WTC11 (cell line): ENCODE measurements around the gene CDH18. TPM values are rescaled to one million over a fixed set of nuclear protein-coding genes. Genes with fewer than 3 reads are reported as not detected.

Source experiments
- ATAC-seq: fragments of 200-7000 bp; cut with Tn5 transposase; 2 replicates; pipeline ENCODE4 v1.10.0; 2021; ENCODE audit warnings: mild to moderate bottlenecking, moderate library complexity
- CTCF ChIA-PET: fragments of 300-600 bp; sonication (Branson Sonifier 250); formaldehyde crosslinking; loops from one replicate; lab custom pipeline; 2021; ENCODE audit warnings: antibody characterized with exemption; lab: Charles Lee
- POLR2A ChIA-PET: fragments of 350-600 bp; sonication (Branson Sonifier 250); formaldehyde crosslinking; loops from one replicate; lab custom pipeline; 2021; ENCODE audit warnings: antibody characterized with exemption; lab: Charles Lee
- DNase-seq: peaks from one replicate; pipeline ENCODE4 v3.0.0; 2021; ENCODE audit warnings: low spot score
- H3K27ac Mint-ChIP-seq: 2 replicates; pipeline ENCODE4 v1.8.0; 2021; ENCODE audit warnings: mixed read lengths
- H3K27me3 Mint-ChIP-seq: 2 replicates; pipeline ENCODE4 v1.8.0; 2021; ENCODE audit warnings: low read depth, mild to moderate bottlenecking, moderate library complexity, mixed read lengths
- H3K36me3 Mint-ChIP-seq: 2 replicates; pipeline ENCODE4 v1.8.0; 2021; ENCODE audit warnings: mixed read lengths
- H3K4me1 Mint-ChIP-seq: 2 replicates; pipeline ENCODE4 v1.8.0; 2022; ENCODE audit warnings: mixed read lengths
- H3K4me3 Mint-ChIP-seq: 2 replicates; pipeline ENCODE4 v1.8.0; 2021; ENCODE audit warnings: mild to moderate bottlenecking, moderate library complexity, mixed read lengths
- H3K9me3 Mint-ChIP-seq: 2 replicates; pipeline ENCODE4 v1.8.0; 2021; ENCODE audit warnings: mixed read lengths
- KAT7 ChIP-seq: sonication (generic); formaldehyde crosslinking; IDR thresholded peaks from 2 replicates; pipeline ENCODE4 v1.8.1; 2023; ENCODE audit warnings: missing genetic modification reagents, mild to moderate bottlenecking, borderline replicate concordance
- MYBL2 ChIP-seq: sonication (generic); formaldehyde crosslinking; IDR thresholded peaks from 2 replicates; pipeline ENCODE4 v1.8.1; 2023; ENCODE audit warnings: mild to moderate bottlenecking, moderate library complexity, missing genetic modification reagents
- NFATC4 ChIP-seq: fragments of 250-450 bp; sonication (Bioruptor Pico); IDR thresholded peaks from 2 replicates; pipeline ENCODE4 v1.9.0; 2021; ENCODE audit warnings: mild to moderate bottlenecking
- OVOL2 ChIP-seq: fragments of 250-450 bp; sonication (Bioruptor Pico); IDR thresholded peaks from 2 replicates; pipeline ENCODE4 v1.9.0; 2021; ENCODE audit warnings: mild to moderate bottlenecking, borderline replicate concordance
- RELA ChIP-seq: sonication (generic); formaldehyde crosslinking; IDR thresholded peaks from 2 replicates; pipeline ENCODE4 v1.8.1; 2022; ENCODE audit warnings: missing genetic modification reagents, mild to moderate bottlenecking, borderline replicate concordance
- RORB ChIP-seq: fragments of 250-450 bp; sonication (Bioruptor Pico); IDR thresholded peaks from 2 replicates; pipeline ENCODE4 v1.9.0; 2021; ENCODE audit warnings: mild to moderate bottlenecking
- TEAD1 ChIP-seq: sonication (generic); formaldehyde crosslinking; IDR thresholded peaks from 2 replicates; pipeline ENCODE4 v1.8.0; 2022; ENCODE audit warnings: mild to moderate bottlenecking, missing genetic modification reagents
- ZNF416 ChIP-seq: fragments of 250-450 bp; sonication (Bioruptor Pico); IDR thresholded peaks from 2 replicates; pipeline ENCODE4 v1.9.0; 2021; ENCODE audit warnings: mild to moderate bottlenecking, inconsistent platforms
- total RNA-seq: library from RNA; stranded (reverse); gene quantifications from 3 replicates; pipeline ENCODE4 v1.2.3, GENCODE V29; 2021
- TF ChIP-seq, protein P1 (sequence below): sonication (generic); formaldehyde crosslinking; conservative IDR thresholded peaks from 2 replicates; pipeline ENCODE4 v1.8.1; 2023; ENCODE audit warnings: mild to moderate bottlenecking, low read depth, missing genetic modification reagents, moderate library complexity
- TF ChIP-seq, protein P2 (sequence below): fragments of 250-450 bp; sonication (Bioruptor Pico); IDR thresholded peaks from 2 replicates; pipeline ENCODE4 v1.9.0; 2021; ENCODE audit warnings: mild to moderate bottlenecking, borderline replicate concordance
- TF ChIP-seq, protein P3 (sequence below): sonication (generic); formaldehyde crosslinking; IDR thresholded peaks from 2 replicates; pipeline ENCODE4 v1.8.1; 2022; ENCODE audit warnings: mild to moderate bottlenecking, missing genetic modification reagents, moderate library complexity, borderline replicate concordance
- TF ChIP-seq, protein P4 (sequence below): sonication (generic); formaldehyde crosslinking; IDR thresholded peaks from 2 replicates; pipeline ENCODE4 v1.8.1; 2023; ENCODE audit warnings: mild to moderate bottlenecking, missing genetic modification reagents, borderline replicate concordance
- TF ChIP-seq, protein P5 (sequence below): fragments of 250-450 bp; sonication (Bioruptor Pico); conservative IDR thresholded peaks from 2 replicates; pipeline ENCODE4 v1.9.0; 2021; ENCODE audit warnings: mild to moderate bottlenecking
- TF ChIP-seq, protein P6 (sequence below): sonication (generic); formaldehyde crosslinking; IDR thresholded peaks from 2 replicates; pipeline ENCODE4 v1.8.1; 2022; ENCODE audit warnings: low read depth, missing genetic modification reagents, borderline replicate concordance

The CDH18 gene
- total RNA-seq, 1 experiment from 2014 or later = 0.24 TPM

DNA sequence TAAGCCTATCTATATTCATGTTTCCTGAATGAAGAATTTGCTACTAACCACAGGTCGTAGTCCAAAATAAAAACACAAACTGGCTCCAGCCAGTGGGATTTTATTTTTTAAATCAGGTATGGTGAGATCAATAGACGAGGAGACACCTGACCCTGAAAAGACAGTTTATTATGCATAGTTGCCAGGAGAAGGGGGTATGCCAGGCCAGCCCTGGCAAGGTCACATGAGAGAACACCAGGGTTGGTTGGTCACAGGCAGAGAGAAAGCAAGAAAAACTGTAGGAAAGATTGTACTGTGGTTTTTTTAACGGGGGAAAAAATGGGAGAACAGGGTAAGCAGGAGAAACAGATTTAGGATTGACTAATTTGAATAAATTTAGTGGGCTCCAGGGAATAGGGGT is 125.3 kb downstream of the CDH18 start:
- ATAC-seq (no peak), DNase-seq (no peak)
- H3K4me3 Mint-ChIP-seq = no peak overlapping the region
- CTCF ChIA-PET = no interaction called here
- POLR2A ChIA-PET = no interaction called here
- TF ChIP-seq, protein P1, sequence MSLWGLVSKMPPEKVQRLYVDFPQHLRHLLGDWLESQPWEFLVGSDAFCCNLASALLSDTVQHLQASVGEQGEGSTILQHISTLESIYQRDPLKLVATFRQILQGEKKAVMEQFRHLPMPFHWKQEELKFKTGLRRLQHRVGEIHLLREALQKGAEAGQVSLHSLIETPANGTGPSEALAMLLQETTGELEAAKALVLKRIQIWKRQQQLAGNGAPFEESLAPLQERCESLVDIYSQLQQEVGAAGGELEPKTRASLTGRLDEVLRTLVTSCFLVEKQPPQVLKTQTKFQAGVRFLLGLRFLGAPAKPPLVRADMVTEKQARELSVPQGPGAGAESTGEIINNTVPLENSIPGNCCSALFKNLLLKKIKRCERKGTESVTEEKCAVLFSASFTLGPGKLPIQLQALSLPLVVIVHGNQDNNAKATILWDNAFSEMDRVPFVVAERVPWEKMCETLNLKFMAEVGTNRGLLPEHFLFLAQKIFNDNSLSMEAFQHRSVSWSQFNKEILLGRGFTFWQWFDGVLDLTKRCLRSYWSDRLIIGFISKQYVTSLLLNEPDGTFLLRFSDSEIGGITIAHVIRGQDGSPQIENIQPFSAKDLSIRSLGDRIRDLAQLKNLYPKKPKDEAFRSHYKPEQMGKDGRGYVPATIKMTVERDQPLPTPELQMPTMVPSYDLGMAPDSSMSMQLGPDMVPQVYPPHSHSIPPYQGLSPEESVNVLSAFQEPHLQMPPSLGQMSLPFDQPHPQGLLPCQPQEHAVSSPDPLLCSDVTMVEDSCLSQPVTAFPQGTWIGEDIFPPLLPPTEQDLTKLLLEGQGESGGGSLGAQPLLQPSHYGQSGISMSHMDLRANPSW (CRISPR knock-in tag) = no peak
- TF ChIP-seq NFATC4 (CRISPR knock-in tag) = no peak
- TF ChIP-seq, protein P2, sequence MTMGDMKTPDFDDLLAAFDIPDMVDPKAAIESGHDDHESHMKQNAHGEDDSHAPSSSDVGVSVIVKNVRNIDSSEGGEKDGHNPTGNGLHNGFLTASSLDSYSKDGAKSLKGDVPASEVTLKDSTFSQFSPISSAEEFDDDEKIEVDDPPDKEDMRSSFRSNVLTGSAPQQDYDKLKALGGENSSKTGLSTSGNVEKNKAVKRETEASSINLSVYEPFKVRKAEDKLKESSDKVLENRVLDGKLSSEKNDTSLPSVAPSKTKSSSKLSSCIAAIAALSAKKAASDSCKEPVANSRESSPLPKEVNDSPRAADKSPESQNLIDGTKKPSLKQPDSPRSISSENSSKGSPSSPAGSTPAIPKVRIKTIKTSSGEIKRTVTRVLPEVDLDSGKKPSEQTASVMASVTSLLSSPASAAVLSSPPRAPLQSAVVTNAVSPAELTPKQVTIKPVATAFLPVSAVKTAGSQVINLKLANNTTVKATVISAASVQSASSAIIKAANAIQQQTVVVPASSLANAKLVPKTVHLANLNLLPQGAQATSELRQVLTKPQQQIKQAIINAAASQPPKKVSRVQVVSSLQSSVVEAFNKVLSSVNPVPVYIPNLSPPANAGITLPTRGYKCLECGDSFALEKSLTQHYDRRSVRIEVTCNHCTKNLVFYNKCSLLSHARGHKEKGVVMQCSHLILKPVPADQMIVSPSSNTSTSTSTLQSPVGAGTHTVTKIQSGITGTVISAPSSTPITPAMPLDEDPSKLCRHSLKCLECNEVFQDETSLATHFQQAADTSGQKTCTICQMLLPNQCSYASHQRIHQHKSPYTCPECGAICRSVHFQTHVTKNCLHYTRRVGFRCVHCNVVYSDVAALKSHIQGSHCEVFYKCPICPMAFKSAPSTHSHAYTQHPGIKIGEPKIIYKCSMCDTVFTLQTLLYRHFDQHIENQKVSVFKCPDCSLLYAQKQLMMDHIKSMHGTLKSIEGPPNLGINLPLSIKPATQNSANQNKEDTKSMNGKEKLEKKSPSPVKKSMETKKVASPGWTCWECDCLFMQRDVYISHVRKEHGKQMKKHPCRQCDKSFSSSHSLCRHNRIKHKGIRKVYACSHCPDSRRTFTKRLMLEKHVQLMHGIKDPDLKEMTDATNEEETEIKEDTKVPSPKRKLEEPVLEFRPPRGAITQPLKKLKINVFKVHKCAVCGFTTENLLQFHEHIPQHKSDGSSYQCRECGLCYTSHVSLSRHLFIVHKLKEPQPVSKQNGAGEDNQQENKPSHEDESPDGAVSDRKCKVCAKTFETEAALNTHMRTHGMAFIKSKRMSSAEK (CRISPR knock-in tag) = no peak
- no peak for TF ChIP-seq KAT7 (CRISPR knock-in tag)
- TF ChIP-seq ZNF416 (CRISPR knock-in tag) = no peak
- TF ChIP-seq, all 79 proteins: peak for 0
- no peaks in the 10 kb centered on the region for H3K27me3 Mint-ChIP-seq
- no peaks in the 10 kb centered on the region; the same call in 1 of the 2 replicates for H3K36me3 Mint-ChIP-seq
- H3K9me3 Mint-ChIP-seq = no peaks in the 10 kb centered on the region; the same call in 1 of the 2 replicates
- peaks cover 40% of the 10 kb centered on the region for H3K4me1 Mint-ChIP-seq
- no peak overlapping the region for H3K27ac Mint-ChIP-seq

DNA sequence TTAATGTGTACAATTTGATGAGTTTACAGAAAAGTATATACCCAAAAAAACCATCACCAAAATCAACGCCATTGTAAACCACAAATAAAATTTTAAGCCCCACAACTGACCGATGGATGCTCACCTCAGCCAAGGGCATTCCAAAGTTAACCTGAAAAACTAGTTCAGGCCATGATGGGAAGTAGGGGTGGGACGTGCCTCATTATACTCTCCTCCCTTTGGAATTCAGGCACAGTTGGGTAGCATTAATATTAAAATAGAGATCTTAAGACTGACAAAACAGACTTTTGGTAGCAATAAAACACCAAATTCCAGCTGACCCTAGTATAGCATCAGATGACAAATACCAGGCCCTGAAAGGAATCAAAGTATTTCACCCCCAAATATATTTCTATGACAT is 129.0 kb downstream of the CDH18 start:
- ChIA-PET POLR2A (no interaction called here), CTCF (no interaction called here)
- H3K27me3 Mint-ChIP-seq = no peaks in the 10 kb centered on the region
- TF ChIP-seq TEAD1 (CRISPR knock-in tag) = peak; percentile 54; the same call in 1 of the 2 replicates
- TF ChIP-seq, protein P3, sequence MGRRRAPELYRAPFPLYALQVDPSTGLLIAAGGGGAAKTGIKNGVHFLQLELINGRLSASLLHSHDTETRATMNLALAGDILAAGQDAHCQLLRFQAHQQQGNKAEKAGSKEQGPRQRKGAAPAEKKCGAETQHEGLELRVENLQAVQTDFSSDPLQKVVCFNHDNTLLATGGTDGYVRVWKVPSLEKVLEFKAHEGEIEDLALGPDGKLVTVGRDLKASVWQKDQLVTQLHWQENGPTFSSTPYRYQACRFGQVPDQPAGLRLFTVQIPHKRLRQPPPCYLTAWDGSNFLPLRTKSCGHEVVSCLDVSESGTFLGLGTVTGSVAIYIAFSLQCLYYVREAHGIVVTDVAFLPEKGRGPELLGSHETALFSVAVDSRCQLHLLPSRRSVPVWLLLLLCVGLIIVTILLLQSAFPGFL (CRISPR knock-in tag) = no peak
- peaks cover 37% of the 10 kb centered on the region for H3K4me1 Mint-ChIP-seq
- DNase-seq (no peak), ATAC-seq (peak; percentile 87)
- no peak overlapping the region for H3K27ac Mint-ChIP-seq
- H3K9me3 Mint-ChIP-seq = peaks cover 3% of the 10 kb centered on the region; the same call in 1 of the 2 replicates
- no peak overlapping the region for H3K4me3 Mint-ChIP-seq
- H3K36me3 Mint-ChIP-seq = peaks cover 2% of the 10 kb centered on the region; the same call in 1 of the 2 replicates

DNA sequence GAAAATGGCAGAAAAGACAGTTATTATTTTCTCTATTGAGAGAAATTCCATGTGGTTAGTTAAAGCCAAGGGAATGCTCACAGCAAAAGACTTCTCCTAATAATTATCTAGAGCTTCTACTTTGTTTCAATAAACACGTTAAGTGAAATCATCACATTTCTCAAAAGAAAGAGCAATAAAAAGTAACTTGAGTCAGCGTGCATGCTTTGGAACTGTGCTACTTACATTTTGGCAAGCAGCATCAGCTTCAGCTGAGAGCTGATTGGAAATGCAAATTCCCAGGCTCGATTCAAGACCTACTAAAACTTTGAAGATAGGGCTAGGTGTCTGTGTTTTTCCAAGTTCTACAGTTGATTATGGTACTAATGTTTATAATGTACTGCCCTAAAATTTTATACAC is 132.1 kb downstream of the CDH18 start:
- H3K9me3 Mint-ChIP-seq = 0 out of 2 replicates have a peak, but pooled peaks cover 3% of the 10 kb centered on the region
- H3K36me3 Mint-ChIP-seq = peaks cover 2% of the 10 kb centered on the region; the same call in 1 of the 2 replicates
- CTCF ChIA-PET = no interaction called here
- DNase-seq (no peak), ATAC-seq (no peak)
- POLR2A ChIA-PET = no interaction called here
- H3K4me3 Mint-ChIP-seq = no peak overlapping the region
- peaks cover 32% of the 10 kb centered on the region for H3K4me1 Mint-ChIP-seq
- no peak overlapping the region for H3K27ac Mint-ChIP-seq
- H3K27me3 Mint-ChIP-seq = no peaks in the 10 kb centered on the region
- TF ChIP-seq MYBL2 (CRISPR knock-in tag) (no peak), OVOL2 (no peak), RELA (CRISPR knock-in tag) (no peak), RORB (no peak)
- TF ChIP-seq, protein P4, sequence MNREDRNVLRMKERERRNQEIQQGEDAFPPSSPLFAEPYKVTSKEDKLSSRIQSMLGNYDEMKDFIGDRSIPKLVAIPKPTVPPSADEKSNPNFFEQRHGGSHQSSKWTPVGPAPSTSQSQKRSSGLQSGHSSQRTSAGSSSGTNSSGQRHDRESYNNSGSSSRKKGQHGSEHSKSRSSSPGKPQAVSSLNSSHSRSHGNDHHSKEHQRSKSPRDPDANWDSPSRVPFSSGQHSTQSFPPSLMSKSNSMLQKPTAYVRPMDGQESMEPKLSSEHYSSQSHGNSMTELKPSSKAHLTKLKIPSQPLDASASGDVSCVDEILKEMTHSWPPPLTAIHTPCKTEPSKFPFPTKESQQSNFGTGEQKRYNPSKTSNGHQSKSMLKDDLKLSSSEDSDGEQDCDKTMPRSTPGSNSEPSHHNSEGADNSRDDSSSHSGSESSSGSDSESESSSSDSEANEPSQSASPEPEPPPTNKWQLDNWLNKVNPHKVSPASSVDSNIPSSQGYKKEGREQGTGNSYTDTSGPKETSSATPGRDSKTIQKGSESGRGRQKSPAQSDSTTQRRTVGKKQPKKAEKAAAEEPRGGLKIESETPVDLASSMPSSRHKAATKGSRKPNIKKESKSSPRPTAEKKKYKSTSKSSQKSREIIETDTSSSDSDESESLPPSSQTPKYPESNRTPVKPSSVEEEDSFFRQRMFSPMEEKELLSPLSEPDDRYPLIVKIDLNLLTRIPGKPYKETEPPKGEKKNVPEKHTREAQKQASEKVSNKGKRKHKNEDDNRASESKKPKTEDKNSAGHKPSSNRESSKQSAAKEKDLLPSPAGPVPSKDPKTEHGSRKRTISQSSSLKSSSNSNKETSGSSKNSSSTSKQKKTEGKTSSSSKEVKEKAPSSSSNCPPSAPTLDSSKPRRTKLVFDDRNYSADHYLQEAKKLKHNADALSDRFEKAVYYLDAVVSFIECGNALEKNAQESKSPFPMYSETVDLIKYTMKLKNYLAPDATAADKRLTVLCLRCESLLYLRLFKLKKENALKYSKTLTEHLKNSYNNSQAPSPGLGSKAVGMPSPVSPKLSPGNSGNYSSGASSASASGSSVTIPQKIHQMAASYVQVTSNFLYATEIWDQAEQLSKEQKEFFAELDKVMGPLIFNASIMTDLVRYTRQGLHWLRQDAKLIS (CRISPR knock-in tag) = no peak
- TF ChIP-seq, protein P5, sequence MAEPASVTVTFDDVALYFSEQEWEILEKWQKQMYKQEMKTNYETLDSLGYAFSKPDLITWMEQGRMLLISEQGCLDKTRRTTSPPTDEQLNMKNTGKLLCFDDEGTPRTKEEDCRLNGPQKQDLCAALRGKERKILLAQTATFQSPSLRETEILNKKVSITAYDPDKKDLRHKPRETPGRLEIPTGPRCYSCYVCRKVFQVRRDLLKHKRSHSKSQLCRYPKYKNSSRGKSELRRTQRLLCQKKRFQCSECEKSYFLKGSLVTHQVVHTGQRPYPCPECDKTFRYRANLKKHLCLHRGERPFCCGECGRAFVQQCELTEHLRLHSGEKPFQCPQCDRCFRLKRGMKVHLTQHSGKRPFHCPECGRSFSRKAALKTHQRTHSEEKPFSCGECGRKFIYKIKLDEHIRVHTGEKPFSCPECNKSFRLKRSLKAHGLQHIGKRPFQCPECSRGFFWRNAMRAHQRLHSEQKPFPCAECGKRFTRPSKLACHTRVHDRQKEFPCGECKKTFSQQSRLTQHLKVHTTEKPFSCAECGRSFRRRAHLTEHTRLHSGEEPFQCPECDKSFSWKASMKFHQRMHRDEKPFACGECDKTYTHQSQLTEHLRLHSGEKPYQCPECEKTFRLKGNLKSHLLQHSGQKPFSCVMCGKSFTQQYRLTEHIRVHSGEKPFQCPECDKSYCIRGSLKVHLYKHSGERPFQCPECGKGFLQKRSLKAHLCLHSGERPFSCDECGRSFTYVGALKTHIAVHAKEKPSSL (CRISPR knock-in tag) = no peak
- TF ChIP-seq, protein P6, sequence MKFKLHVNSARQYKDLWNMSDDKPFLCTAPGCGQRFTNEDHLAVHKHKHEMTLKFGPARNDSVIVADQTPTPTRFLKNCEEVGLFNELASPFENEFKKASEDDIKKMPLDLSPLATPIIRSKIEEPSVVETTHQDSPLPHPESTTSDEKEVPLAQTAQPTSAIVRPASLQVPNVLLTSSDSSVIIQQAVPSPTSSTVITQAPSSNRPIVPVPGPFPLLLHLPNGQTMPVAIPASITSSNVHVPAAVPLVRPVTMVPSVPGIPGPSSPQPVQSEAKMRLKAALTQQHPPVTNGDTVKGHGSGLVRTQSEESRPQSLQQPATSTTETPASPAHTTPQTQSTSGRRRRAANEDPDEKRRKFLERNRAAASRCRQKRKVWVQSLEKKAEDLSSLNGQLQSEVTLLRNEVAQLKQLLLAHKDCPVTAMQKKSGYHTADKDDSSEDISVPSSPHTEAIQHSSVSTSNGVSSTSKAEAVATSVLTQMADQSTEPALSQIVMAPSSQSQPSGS = no peak
